ENCODE data around the gene ATP6V0B.
A peak's percentile ranks its signal among the peaks of the same experiment; 100 is the strongest.

Gene ATP6V0B
- total RNA-seq: 21.7 to 30.8 (median 26.9) reads per million in 4 donors

GRCh38 chr1:43974443-43975248 lies at the start of gene ATP6V0B:
TSS of gene ATP6V0B (plus strand) at chr1:43974960. CDS start at chr1:43975041, 81 bp downstream.
- peak; percentile 83 to 93 (median 92) for DNase-seq

GRCh38 chr1:43925846-43926245 lies 48.9 kb upstream of the ATP6V0B start:
- no peak for DNase-seq

- DNase-seq: no peak
Measured at GRCh38 chr1:43930168-43930948, 44.4 kb upstream of the ATP6V0B start.

GRCh38 chr1:43930949-43931275 lies 43.8 kb upstream of the ATP6V0B start:
- DNase-seq: no peak

GRCh38 chr1:43931711-43932660 lies 42.8 kb upstream of the ATP6V0B start:
- no peak for DNase-seq

- DNase-seq: no peak
Measured at GRCh38 chr1:43932786-43933385, 41.9 kb upstream of the ATP6V0B start.

- no peak for DNase-seq
Measured at GRCh38 chr1:43933386-43934100, 41.2 kb upstream of the ATP6V0B start, which contains the start of gene ARTN. TSS of gene ARTN (plus strand) at chr1:43933801. CDS start at chr1:43935657, 1,856 bp downstream.

GRCh38 chr1:43934101-43934985 lies 40.4 kb upstream of the ATP6V0B start:
- peak in 3 of 5 donors; percentile 21 to 40 (median 32) for DNase-seq

- DNase-seq: no peak
Measured at GRCh38 chr1:43934986-43935324, 39.8 kb upstream of the ATP6V0B start.

- no peak for DNase-seq
Measured at GRCh38 chr1:43935711-43936427, 38.9 kb upstream of the ATP6V0B start.

GRCh38 chr1:43936431-43937151 lies 38.2 kb upstream of the ATP6V0B start:
- DNase-seq: peak in 1 of 5 donors; percentile 29

GRCh38 chr1:43937179-43937865 lies 37.4 kb upstream of the ATP6V0B start:
- DNase-seq: no peak

GRCh38 chr1:43938383-43938782 lies 36.4 kb upstream of the ATP6V0B start:
- no peak for DNase-seq

- DNase-seq: no peak
Measured at GRCh38 chr1:43938892-43939587, 35.7 kb upstream of the ATP6V0B start.

GRCh38 chr1:43942411-43942810 lies 32.3 kb upstream of the ATP6V0B start:
- no peak for DNase-seq

- DNase-seq: no peak
Measured at GRCh38 chr1:43944860-43945259, 29.9 kb upstream of the ATP6V0B start.

GRCh38 chr1:43945674-43946235 lies 29.0 kb upstream of the ATP6V0B start:
- no peak for DNase-seq
